NCI-H748 treated with DMSO at 0.1 percent for 48 hours (cell line): ENCODE results near the gene GNG2.
"Not testable (repeated sequence)": the region's sequence is repeated elsewhere in the genome, so short reads cannot be mapped to it uniquely, and the experiment has no call there.

Experiments used
- DNase-seq: peaks from one replicate; lab custom pipeline; 2025; lab: John Stamatoyannopoulos, UW

GNG2 gene

DNA sequence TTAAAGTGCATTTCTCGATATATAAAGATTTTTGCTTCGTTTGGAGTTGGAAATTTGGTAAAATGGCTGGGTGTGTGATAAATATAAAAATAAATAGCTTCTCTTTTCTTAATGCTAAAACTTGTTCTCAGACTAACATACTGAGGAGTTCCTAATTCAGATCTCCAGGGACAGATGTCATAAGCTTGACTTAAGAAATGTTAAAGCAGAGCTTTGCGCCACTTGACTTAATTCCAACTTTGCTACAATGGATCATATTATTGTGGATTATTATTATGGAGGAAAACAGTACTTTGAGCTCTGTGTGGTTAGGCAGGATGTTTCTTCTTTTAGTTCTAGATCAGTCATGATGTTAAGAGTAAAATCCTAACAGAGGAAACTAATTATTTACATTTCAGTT lies 33.8 kb downstream of the GNG2 start:
- DNase-seq = no peak

DNA sequence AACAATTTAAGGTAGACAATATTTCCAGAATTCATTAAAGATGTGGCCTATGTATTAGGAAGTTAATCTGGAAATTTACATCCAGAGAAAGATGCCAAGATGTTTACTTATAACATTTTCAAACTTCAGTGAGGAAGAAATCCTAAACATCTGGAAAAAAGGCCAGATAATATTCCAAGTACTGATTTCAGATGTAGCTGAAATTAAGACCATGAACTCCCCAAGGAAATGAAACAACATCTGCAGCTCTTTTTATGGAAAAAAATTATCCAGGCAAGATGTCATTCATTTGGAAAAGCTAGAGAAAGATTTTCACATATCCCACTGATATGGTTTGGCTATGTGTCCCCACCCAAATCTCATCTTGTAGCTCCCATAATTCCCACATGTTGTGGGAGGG lies 35.0 kb downstream of the GNG2 start:
- no peak for DNase-seq

DNA sequence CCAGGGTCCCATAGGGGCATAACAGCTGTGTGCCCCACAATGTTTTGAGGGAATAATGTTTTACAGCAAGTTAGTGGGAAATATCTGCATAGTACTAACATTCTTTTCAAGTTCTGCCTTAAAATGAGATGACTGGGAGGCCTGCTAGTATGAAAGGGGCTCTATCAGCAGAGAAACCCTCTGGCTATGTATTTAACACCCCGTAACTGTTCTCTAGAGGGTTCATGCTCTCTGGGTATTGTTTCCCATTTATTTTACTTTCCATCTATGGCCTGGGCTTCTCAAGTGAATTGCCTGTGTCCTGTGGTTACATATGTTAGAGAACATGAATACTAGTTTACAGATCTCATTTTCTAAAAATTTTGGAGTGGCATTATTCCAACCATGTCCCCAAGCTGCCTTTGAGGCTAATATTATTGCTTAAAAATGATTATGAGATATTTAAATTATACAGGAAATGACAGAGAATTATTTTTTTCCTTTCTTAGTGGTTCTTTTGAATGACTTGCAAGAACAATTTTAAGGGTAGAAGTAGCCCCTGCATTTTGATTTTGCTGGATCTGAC lies 37.5 kb downstream of the GNG2 start:
- no peak for DNase-seq

DNA sequence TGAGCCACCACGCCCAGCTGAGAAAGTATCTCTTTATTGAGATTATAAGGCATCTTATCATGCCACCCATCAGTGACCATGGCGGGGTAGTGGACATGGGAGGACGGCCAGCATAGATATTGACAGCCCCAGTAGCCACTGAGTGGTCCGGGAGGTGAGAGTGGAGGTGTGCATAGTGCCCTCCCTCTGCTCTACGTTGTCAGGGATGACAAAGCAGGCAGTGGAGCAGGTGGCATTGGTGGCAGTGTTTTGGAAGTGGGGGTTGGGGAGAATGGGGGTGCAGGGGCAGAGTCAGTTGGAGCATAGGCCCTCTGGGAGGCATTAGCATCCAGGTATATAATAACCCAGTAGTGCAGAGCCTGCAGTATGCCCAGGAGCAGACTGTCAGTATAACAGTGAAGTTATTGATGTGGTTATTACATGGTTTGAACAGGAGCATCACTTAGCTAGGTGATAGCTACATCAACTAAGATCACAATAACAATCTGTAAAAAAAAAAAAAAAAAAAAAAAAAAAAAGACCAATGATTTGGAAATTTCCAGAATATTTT lies 41.1 kb downstream of the GNG2 start:
- DNase-seq = no peak

DNA sequence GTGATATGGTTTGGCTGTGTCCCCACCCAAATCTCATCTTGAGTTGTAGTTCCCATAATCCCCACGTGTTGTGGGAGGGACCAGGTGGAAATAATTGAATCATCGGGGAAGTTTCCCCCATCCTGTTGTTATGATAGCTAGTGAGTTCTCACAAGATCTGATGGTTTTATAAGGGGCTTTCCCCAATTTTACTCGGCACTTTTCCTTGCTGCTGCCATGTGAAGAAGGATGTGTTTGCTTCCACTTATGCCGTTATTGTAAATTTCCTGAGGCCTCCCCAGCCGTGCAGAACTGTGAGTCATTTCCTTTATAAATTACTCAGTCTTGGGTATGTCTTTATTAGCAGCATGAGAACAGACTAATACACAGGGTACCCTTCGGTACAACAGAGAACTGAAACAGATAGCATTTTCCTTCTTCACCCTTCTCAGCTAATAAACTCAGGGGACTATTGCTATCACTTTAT lies 45.3 kb downstream of the GNG2 start:
- not testable (repeated sequence) for DNase-seq

DNA sequence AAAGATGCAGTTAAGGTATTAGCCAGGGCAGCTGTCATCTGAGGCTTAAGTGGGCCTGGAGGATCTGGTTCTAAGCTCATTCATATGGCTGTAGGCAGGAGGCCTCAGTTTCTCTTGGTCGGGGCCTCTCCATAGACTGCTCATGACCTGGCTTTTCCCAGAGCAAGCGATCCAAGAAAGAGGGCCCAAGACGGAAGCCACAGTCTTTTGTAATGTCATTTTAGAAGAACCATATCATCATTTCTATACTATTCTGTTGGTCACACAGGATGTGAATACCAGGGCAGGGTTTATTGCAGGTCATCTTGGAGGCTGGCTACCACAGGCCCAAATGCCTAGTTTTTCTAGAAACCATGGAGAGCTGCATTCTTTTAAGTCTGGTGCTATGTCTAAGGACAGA lies 47.7 kb downstream of the GNG2 start:
- DNase-seq = no peak

DNA sequence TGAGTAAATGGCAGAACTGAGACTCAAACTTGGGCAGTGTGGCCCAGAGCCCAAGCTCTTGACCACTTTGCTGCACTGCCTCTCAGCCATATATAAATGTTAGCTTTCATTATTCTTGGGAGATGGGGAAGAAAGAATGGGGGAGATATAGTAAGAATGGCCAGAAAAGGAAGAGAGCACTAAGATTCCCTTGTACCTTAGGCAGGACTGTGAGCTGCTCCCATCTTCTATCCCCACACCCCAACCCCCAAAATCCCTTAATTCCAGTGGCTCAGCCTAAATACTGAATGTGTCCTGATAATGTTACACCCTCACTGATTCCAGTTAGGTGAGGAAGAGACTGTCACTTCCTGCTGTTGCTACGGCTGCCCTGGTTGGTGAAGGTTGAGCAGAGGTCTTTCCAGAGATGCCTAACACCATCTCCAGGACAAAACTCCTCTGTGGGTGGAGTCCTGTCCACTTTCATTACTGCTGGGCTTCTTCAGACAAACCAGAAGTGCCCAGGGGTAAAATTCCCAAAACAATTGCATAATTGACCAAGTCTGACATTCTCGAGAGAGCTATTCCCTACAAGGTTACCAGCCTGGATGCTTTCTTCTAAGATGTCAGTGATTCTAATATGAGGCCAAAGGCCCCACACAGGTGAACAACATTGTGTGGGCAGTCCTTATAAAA lies 51.8 kb downstream of the GNG2 start:
- DNase-seq = no peak

DNA sequence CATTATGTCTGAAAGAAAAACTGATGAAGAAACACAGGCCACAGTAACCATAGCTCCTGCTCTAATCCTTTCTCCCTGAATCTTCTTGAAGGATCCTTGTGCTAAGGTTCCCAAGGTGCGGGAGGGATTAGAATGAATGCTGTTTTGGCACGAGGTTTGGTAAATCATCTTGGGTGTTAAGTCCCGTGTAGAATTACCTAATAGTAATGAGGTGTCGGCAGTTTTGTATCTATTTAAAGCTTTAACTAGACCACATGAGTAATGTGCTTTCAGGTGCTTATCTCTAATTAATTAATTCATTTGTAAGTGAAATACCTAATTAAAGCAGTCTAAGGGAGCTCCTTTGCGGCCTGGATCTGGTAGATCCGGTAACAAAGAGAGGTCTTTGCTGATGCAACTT lies 53.9 kb downstream of the GNG2 start:
- no peak for DNase-seq

DNA sequence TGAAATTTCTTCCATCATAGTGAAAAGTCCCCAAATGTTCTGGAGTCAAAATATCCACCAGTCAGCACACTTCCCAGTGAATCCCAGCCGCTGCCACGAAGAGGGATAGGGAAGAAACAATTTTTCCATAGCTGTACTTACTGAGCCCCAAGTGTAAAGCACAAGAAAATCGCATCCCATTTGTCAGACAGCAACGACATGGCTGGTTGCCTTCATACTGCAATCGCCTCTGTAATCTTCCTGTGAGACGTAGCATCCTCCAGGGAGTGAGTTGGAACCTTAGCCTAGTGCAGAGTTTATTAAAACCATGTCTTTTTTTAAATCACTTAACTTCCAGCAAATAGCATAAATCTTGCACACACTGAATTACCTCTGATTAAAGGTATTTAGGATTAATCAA lies 56.8 kb downstream of the GNG2 start:
- no peak for DNase-seq

DNA sequence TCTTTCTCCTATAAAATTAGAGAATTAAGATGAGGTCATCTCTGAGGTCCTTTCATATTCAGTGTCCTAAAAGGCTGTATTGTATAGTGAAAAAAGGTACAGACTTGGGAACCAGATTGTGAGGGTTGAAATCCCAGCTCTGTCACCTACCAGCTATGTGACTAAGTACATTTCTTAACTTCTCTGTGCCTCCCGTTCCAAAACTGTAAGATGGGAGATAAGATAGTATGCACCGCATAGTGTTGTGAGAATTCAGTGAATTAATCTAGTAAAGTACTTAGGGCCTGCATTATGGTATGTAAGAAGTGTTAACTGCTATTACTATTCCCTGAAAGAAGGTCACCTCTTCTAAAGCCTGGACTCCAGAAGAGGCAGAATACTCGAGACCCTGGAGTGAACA lies 60.6 kb downstream of the GNG2 start:
- no peak for DNase-seq

DNA sequence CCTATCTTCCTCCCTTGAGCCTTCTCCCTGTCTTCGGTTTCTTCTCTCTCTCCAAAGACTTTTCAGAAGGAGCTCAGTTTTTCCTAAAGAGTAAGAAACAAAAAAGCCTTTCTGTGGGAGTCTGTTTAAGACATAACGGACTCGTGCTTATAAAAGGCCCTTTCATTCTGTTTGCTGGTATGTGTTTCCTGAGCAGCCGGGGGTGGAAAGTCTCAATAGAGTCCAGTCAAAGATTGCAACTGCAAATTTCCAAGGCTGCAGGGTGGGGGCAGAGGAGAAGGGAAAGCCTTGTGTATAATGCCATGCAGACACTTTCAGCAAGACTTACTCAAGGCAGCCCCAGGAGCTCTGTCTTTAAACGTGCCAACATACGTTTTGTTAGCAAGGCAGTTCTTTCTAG lies 62.2 kb downstream of the GNG2 start:
- no peak for DNase-seq

DNA sequence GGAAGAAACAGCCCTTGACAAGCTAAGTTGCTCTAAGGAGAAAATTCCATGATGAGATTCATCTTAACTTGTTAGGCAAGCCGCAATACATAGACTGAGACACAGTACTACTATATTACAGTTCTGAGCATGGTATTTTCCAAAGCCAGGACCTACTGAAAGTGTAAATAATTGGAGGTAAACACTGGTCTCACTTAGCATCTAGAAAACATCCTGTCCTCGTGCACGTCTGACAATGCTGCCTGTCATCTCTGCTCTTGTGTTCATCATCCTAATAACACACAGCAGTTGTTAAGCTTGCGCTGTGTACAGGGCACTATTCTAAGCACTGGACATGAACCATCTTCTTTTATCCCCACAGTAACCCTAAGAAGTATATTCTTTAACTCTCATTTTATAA lies 64.2 kb downstream of the GNG2 start:
- DNase-seq = no peak

DNA sequence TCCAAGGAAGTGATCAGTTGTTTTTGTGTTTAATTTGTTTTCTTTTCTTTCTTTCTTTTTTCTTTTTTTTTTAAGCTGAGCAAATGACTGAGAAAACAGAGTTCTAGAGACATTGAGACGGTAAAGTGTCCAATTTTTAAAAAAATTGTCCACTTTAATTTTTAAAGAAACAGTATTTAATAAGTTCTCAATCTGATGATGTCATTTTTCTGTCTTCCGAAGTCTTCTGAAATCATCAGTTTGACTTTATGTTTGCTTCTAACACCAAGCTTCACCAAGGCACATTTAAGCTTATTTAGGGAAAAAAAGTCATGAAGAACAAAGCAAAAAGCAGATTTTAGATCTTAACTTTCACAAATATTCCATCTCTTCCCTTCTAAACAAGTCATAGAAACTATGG lies 65.6 kb downstream of the GNG2 start:
- DNase-seq = no peak

DNA sequence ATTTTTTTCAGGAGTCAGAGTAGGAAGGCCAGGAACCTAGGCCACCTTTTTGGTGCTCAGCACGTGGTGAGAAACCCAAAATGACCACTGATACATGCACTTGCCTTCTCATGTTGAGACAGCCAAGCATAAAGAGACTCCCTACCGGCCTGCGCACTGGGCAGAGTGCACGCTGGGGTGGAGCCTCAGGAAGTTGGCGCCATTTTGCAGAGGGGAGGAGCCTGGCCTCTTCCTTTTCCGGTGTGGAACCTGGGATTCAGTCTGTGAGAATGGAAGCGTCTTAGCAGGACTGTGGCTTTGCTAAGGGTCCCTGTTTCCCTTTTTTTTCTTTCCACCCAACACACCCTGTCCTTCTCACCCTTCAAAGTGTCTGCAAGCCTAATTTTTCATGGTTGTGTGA lies 66.0 kb downstream of the GNG2 start:
- DNase-seq = no peak

DNA sequence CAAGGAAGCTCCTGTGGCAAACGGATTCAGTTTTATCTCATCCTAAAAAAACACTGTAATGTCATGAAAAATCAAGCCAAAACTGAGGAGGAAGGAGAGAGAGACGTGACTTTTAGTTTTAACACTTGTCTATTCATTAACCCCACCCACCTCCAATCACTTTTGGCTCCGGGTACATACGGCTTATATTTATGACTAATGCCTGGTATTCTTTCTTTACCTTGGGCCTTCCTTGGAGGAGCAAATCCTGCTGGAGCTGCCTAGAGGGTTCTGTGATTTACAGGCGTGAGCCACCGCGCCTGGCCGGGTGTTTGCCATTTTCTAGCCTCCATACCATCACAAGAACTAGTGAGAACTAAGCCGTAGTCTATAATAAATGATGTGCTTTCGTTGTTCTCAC lies 68.2 kb downstream of the GNG2 start:
- no peak for DNase-seq

DNA sequence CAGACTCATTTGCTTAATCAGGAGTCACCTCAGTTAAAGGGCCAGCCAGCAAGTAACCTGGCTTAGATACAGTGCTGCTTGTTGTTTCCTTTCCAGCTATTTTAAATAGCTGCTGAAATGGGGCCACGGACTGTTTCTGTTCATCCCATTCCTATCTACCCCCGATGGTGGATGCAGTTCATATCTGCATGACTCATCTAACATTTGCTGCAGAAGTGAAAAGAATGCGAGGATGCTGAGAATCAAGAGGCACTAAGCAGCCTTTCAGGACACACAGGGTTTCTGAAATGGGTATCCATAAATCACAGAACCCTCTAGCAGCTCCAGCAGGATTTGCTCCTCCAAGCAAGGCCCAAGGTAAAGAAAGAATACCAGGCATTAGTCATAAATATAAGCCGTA lies 68.8 kb downstream of the GNG2 start:
- no peak for DNase-seq

DNA sequence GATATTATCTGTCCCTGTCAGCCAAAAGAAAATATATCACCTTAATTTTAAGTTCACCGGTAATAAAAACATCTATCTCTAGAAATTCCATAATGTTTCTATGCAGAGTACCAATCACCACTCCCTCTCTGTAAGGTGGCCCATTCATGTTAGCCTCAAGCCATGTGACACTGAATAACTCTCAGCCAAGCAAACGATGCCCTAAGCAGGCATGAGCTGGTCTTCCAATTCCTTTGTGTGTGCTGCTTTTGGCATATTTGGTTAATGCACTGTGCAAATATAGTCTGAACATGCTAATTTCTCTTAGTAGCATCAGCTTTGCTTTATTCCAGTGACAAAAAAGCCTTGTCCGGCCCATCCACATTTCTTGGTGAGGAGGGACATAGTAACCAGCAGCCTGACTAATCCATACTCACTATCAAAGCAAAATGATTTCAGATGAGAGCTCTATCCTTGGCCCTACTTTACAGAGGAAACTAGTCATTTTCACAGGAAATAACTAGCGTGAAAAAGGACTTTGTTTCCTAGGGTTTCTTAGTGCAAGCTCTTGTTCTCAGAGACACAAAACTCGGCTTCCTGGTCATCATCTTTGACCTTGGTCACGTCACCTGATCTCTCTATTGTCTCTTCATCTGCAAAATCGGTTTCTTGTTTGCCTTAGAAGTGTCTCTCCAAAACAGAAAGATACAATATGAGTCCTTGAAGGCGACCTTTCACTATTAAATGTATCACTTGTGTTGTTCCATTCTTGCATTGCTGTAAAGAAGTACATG lies 69.7 kb downstream of the GNG2 start:
- peak; percentile 16 for DNase-seq

DNA sequence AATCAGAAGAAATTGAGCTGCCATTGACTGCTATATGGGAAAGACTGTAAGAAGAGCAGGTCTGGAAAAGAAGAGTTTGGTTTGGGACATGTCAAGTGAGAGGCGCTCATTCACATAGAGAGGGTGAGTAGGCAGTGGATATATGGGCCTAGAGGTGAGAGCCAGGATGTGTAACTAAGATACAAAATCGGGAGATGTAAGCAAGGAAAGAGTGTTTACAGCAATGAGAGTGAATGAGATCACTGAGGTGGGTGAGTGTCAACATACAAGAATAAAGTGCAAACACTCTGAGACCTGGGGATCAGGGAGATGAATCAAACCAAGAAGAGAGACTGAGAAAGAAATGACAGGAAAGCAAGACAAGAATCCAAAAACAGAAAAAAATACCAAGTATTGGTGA lies 70.9 kb downstream of the GNG2 start:
- DNase-seq = no peak

DNA sequence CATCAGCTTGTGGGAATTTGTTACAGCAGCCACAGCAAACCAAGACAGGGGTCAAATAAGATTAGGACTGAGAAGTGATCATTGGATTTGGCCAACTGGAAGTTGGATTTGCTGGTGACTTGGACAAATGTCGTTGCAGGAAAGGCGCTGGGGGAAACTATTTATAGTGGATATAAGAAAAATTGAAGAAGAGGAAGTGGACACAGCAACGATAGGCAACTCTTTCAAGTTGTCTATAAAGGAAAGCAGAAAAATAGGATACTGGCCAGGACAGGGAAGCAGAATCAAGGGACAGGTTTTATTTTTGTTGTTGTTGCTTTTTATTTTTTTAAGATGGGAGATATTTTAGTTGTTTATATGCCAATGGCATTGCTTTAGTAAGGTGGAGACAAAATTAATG lies 72.8 kb downstream of the GNG2 start:
- DNase-seq = no peak

DNA sequence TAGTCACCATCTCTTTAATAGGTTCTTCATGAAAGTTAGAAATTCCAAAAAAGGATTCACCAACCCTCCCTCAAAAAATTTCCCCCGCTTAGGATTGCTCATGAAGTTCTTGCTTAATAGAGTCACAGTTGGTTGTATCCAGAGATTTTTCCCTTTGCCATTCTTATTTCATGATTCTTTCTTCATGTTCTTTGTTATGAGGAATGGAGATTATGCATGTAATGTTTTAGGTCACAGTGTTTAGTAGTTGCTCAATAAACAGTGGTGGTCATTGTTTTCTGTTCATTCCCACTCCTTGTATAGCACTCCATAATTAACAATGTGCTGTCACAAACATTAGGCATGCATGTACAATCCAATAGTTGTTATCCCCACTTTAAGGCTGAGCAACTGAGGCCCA lies 77.7 kb downstream of the GNG2 start:
- no peak for DNase-seq

DNA sequence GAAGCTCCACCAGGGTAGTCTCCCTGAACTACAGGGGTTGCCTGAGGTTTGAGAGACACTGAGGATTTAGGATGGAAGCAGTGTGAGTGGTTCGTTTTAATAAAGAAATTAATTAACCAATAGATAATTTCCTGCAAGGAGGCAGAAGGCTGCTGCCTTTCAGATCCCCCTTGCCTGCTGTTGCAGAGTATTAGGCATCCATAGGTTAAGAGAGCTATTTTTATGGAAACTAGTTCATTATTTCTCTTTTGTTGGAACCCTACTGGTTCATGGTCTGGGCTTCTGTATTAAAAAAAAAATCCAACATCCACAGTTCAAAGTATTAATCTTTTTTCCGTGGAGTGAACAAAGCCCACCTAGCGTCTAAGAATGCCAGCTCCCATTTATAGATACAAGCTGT lies 78.4 kb downstream of the GNG2 start:
- no peak for DNase-seq

DNA sequence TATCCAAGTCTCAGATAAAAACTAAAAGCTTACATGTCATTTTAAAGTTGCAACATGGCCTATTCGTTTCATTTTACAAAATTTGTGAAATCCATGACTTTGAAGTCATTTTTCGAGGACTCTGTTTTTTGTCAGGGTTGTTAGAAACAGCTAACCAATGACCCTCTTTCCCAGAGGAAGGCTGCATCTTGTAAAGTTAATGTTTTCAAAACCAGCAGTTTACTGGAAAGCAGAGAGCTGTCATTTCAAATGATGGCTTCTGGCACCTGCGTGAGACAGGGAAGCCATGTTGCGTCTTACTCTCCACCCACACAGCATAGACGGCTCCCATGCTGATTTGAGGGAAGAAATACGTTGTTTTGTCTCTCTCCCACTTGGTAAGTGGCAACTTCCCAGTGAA lies 78.8 kb downstream of the GNG2 start:
- DNase-seq = no peak

DNA sequence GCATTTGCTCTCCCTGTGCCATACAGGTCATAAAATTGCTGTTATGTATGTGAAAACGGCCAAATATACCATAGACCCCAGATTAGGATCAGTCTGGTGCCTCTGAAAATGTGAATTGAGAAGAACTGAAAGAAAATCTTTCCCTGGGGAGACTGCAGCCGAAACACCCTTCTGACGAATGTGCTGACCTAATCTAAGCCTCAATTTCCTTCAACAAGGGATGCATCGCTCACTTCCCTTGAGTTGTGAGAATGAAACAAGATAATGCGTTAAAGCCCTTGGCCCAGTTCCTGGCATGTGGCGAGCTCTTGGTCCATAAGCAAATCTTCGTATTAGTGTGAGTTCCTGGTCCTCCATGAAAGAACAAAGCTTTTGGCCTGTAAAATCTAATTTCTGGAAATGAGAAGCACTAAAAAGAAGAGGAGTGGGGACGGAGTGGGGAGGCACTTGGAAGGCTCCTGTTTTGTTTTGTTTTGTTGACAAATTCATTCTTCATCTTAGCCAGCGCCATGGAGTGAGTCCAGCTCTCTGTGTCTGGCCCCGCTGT lies 79.4 kb downstream of the GNG2 start:
- no peak for DNase-seq
